Sigmoid colon (tissue), 4 donors: ENCODE results near the gene OPRD1.

Source experiments
- EP300 ChIP-seq, 4 donors: sonication (generic); formaldehyde crosslinking; IDR thresholded peaks; one replicate each; pipeline ENCODE4 v1.6.1; 2017; ENCODE audit warnings: antibody characterized with exemption in 4 of 4
- TF ChIP-seq, protein P1 (sequence below), 4 experiments: fragments of 450-650 bp in 3 of 4; fragments of 200-600 bp in 1 of 4; IDR thresholded peaks; one replicate each; pipeline ENCODE4 v1.5.1; 2016 to 2019; ENCODE audit warnings: antibody characterized with exemption in 4 of 4, mild to moderate bottlenecking in 3 of 4, moderate library complexity in 2 of 4

- TF ChIP-seq, protein P1, sequence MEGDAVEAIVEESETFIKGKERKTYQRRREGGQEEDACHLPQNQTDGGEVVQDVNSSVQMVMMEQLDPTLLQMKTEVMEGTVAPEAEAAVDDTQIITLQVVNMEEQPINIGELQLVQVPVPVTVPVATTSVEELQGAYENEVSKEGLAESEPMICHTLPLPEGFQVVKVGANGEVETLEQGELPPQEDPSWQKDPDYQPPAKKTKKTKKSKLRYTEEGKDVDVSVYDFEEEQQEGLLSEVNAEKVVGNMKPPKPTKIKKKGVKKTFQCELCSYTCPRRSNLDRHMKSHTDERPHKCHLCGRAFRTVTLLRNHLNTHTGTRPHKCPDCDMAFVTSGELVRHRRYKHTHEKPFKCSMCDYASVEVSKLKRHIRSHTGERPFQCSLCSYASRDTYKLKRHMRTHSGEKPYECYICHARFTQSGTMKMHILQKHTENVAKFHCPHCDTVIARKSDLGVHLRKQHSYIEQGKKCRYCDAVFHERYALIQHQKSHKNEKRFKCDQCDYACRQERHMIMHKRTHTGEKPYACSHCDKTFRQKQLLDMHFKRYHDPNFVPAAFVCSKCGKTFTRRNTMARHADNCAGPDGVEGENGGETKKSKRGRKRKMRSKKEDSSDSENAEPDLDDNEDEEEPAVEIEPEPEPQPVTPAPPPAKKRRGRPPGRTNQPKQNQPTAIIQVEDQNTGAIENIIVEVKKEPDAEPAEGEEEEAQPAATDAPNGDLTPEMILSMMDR (IDR thresholded peaks at IDR 0.05), result no peak
- no peak for TF ChIP-seq EP300 (IDR thresholded peaks at IDR 0.05)
These were observed 59.8 kb downstream of the OPRD1 start for GRCh38 chr1:28871631-28872401.
